LNCAP (cell line): ENCODE data around the gene PEPD.

Experiments used
- TF ChIP-seq, protein P1 (sequence below): fragments of 450-650 bp; IDR thresholded peaks from 2 replicates; pipeline ENCODE4 v1.5.1; 2017; ENCODE audit warnings: mild to moderate bottlenecking

PEPD gene

GRCh38 chr19:33473653-33474305 is 47.8 kb downstream of the PEPD start:
- TF ChIP-seq, protein P1, sequence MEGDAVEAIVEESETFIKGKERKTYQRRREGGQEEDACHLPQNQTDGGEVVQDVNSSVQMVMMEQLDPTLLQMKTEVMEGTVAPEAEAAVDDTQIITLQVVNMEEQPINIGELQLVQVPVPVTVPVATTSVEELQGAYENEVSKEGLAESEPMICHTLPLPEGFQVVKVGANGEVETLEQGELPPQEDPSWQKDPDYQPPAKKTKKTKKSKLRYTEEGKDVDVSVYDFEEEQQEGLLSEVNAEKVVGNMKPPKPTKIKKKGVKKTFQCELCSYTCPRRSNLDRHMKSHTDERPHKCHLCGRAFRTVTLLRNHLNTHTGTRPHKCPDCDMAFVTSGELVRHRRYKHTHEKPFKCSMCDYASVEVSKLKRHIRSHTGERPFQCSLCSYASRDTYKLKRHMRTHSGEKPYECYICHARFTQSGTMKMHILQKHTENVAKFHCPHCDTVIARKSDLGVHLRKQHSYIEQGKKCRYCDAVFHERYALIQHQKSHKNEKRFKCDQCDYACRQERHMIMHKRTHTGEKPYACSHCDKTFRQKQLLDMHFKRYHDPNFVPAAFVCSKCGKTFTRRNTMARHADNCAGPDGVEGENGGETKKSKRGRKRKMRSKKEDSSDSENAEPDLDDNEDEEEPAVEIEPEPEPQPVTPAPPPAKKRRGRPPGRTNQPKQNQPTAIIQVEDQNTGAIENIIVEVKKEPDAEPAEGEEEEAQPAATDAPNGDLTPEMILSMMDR, result no peak

DNA sequence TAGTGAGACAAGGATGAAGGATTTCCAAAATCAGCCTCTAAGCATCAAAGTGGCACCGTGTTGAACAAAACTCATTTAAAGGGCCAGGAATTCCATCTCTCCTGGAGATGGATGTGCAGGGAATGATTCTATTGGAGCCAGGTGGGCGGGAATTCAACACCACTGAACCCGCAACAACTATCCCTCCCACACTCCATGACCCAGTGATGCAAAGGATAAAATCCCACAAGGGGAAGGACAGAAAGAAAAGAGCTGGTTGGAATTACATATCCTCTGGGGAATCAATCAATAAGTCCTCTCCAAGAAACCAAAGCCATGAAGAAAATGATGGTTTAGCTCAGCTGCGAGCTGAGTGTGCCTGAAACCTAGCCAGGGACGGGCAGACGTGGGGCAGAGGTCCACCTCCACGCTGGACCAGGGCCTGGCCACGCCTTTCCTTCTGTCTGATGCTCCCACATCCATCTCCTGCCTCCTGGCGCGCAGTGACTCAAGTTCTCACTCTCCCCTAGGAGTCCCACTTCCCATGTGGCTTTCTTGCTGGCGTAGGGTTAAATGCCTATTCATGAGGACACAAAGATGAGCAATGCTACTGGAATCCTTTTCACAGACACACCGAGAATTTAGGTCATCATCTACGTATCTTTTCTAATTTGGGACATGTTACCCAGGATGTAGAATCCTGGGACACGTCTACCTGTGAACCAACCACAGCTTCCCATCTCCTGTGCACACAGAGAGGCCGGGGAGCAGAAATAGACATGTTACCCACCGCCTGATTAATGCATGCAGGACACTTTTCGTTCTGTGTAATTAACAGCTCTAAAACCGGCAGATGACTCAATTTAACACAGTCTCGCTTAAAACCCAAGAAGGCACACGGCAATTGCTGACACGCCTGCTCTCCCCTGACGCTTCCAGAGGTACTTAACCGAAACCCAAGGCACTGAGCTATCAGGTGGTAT is 48.6 kb downstream of the PEPD start:
- TF ChIP-seq, protein P1, result no peak

GRCh38 chr19:33472226-33472625 is 49.4 kb downstream of the PEPD start:
- TF ChIP-seq, protein P1, result no peak

DNA sequence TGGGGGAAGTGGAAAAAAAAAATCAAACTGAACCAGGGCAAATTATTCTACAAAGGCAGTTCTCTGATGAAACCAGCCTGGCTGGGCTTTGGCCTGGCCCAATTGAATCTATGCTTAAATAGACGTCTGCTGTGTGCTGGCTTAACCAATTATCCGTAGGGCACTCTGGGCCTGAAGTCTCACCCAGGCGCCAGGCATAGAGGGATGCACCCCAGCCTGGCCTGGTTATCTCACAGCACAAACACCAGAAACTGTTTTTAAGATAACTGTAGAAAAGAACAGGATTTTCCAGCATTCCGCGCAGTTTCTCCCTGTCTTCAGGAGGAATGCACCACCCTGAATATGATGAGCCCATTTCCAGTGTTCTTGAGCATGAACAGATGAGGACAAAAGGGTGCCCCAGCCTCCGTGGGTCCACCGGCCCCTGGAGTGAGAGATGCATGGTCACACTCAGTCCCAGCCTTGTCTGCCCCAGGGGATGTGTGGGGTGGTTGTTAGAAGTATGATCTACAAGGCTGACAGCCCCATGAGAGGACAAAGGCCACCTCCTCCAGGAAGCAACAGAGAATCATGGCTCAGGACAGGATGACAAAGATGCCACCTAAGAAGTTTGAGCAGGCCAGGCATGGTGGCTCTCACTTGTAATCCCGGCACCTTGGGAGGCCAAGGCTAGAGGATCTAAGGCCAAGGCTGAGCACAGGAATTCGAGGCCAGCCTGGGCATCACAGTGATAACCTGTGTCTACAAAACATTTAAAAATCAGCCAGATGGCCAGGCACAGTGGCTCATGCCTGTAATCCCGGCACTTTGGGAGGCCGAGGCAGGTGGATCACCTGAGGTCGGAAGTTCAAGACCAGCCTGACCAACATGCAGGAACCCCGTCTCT is 50.2 kb downstream of the PEPD start:
- TF ChIP-seq, protein P1, result no peak

DNA sequence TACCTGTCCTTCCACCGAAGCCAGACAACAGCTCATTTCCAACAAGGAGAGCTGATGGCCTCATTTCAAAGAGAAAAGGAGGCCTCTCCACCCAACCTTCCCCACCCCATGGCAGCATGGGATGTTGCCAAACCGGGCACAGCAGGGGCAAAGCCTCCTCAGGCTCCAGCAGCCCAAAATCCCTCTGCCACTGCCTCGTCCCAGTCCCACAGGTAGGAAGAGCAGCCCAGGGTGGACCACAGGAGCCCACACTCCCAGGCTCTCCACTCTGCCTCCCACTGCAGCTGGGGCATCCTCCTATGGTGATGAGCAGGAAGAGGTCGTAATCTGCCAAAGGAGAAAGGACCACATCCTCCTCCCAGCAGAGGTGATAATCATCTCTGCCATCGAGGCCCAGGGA is 50.9 kb downstream of the PEPD start:
- TF ChIP-seq, protein P1, result no peak

DNA sequence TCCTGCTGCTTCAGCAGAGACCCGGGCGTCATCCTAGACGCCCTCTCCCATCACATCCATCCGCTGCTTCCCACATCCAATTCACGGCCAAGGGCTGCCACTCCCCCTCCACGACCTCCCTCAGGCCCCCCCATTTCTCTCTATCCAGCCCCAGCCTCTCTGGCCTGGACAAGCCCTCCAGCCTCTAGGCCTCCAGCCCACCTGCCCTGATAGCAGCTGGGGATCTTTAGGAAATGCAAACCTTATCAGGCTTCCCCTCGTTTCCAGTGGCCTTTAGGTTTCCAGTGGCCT is 51.6 kb downstream of the PEPD start:
- TF ChIP-seq, protein P1, result no peak
